WTC11 (cell line): ENCODE data around the gene PALM2AKAP2. TPM values are rescaled to one million over a fixed set of nuclear protein-coding genes. Genes with fewer than 3 reads are reported as not detected.

Source experiments
- ATAC-seq: fragments of 200-7000 bp; cut with Tn5 transposase; 2 replicates; pipeline ENCODE4 v1.10.0; 2021; ENCODE audit warnings: mild to moderate bottlenecking, moderate library complexity
- CTCF ChIA-PET: fragments of 300-600 bp; sonication (Branson Sonifier 250); formaldehyde crosslinking; loops from one replicate; lab custom pipeline; 2021; ENCODE audit warnings: antibody characterized with exemption; lab: Charles Lee
- POLR2A ChIA-PET: fragments of 350-600 bp; sonication (Branson Sonifier 250); formaldehyde crosslinking; loops from one replicate; lab custom pipeline; 2021; ENCODE audit warnings: antibody characterized with exemption; lab: Charles Lee
- DNase-seq: peaks from one replicate; pipeline ENCODE4 v3.0.0; 2021; ENCODE audit warnings: low spot score
- H3K27ac Mint-ChIP-seq: 2 replicates; pipeline ENCODE4 v1.8.0; 2021; ENCODE audit warnings: mixed read lengths
- H3K27me3 Mint-ChIP-seq: 2 replicates; pipeline ENCODE4 v1.8.0; 2021; ENCODE audit warnings: low read depth, mild to moderate bottlenecking, moderate library complexity, mixed read lengths
- H3K36me3 Mint-ChIP-seq: 2 replicates; pipeline ENCODE4 v1.8.0; 2021; ENCODE audit warnings: mixed read lengths
- H3K4me1 Mint-ChIP-seq: 2 replicates; pipeline ENCODE4 v1.8.0; 2022; ENCODE audit warnings: mixed read lengths
- H3K4me3 Mint-ChIP-seq: 2 replicates; pipeline ENCODE4 v1.8.0; 2021; ENCODE audit warnings: mild to moderate bottlenecking, moderate library complexity, mixed read lengths
- H3K9me3 Mint-ChIP-seq: 2 replicates; pipeline ENCODE4 v1.8.0; 2021; ENCODE audit warnings: mixed read lengths
- ARID4B ChIP-seq: sonication (generic); formaldehyde crosslinking; IDR thresholded peaks from 2 replicates; pipeline ENCODE4 v1.8.0; 2023; ENCODE audit warnings: missing genetic modification reagents, mild to moderate bottlenecking, borderline replicate concordance
- ATF1 ChIP-seq: sonication (generic); formaldehyde crosslinking; IDR thresholded peaks from 2 replicates; pipeline ENCODE4 v1.8.1; 2023; ENCODE audit warnings: mild to moderate bottlenecking, moderate library complexity, missing genetic modification reagents
- ATF2 ChIP-seq: sonication (generic); formaldehyde crosslinking; IDR thresholded peaks from 2 replicates; pipeline ENCODE4 v1.8.1; 2022; ENCODE audit warnings: low read depth, missing genetic modification reagents, borderline replicate concordance
- E2F4 ChIP-seq: sonication (generic); formaldehyde crosslinking; IDR thresholded peaks from 2 replicates; pipeline ENCODE4 v1.8.1; 2022; ENCODE audit warnings: low read depth, mild to moderate bottlenecking, moderate library complexity, missing genetic modification reagents, borderline replicate concordance
- E2F5 ChIP-seq: sonication (generic); formaldehyde crosslinking; IDR thresholded peaks from 2 replicates; pipeline ENCODE4 v1.8.1; 2022; ENCODE audit warnings: mild to moderate bottlenecking, moderate library complexity, missing genetic modification reagents
- ETV6 ChIP-seq: sonication (generic); formaldehyde crosslinking; IDR thresholded peaks from 2 replicates; pipeline ENCODE4 v1.8.1; 2022; ENCODE audit warnings: mild to moderate bottlenecking, missing genetic modification reagents
- FOXP4 ChIP-seq: sonication (generic); formaldehyde crosslinking; IDR thresholded peaks from 2 replicates; pipeline ENCODE4 v1.8.0; 2022; ENCODE audit warnings: mild to moderate bottlenecking, missing genetic modification reagents
- MAX ChIP-seq: sonication (generic); formaldehyde crosslinking; IDR thresholded peaks from 2 replicates; pipeline ENCODE4 v1.8.0; 2022; ENCODE audit warnings: mild to moderate bottlenecking, missing genetic modification reagents
- NR2C2 ChIP-seq: sonication (generic); formaldehyde crosslinking; IDR thresholded peaks from 2 replicates; pipeline ENCODE4 v1.8.0; 2022; ENCODE audit warnings: mild to moderate bottlenecking, missing genetic modification reagents
- PREB ChIP-seq: sonication (generic); formaldehyde crosslinking; IDR thresholded peaks from 2 replicates; pipeline ENCODE4 v1.8.1; 2022; ENCODE audit warnings: mild to moderate bottlenecking, missing genetic modification reagents, moderate library complexity, borderline replicate concordance
- PRRX2 ChIP-seq: fragments of 250-450 bp; sonication (Bioruptor Pico); IDR thresholded peaks from 2 replicates; pipeline ENCODE4 v1.8.0; 2021; ENCODE audit warnings: mild to moderate bottlenecking
- RORB ChIP-seq: fragments of 250-450 bp; sonication (Bioruptor Pico); IDR thresholded peaks from 2 replicates; pipeline ENCODE4 v1.9.0; 2021; ENCODE audit warnings: mild to moderate bottlenecking
- TEAD4 ChIP-seq: sonication (generic); formaldehyde crosslinking; IDR thresholded peaks from 2 replicates; pipeline ENCODE4 v1.8.0; 2022; ENCODE audit warnings: mild to moderate bottlenecking, missing genetic modification reagents
- ZMAT4 ChIP-seq: fragments of 250-450 bp; sonication (Bioruptor Pico); IDR thresholded peaks from 2 replicates; pipeline ENCODE4 v1.9.0; 2021; ENCODE audit warnings: mild to moderate bottlenecking
- total RNA-seq: library from RNA; stranded (reverse); gene quantifications from 3 replicates; pipeline ENCODE4 v1.2.3, GENCODE V29; 2021

PALM2AKAP2 gene
- total RNA-seq, 1 experiment from 2014 or later = 7.0 TPM

GRCh38 chr9:109753308-109753707 is 26.7 kb upstream of the PALM2AKAP2 start:
- no peak for TF ChIP-seq NR2C2 (CRISPR knock-in tag)
- TF ChIP-seq TEAD4 (CRISPR knock-in tag) = no peak
- TF ChIP-seq ARID4B (CRISPR knock-in tag) = no peak
- no peak overlapping the region for H3K4me3 Mint-ChIP-seq
- CTCF ChIA-PET = no interaction called here
- DNase-seq (no peak), ATAC-seq (no peak)
- H3K27me3 Mint-ChIP-seq = peaks cover 6% of the 10 kb centered on the region; the same call in 1 of the 2 replicates
- POLR2A ChIA-PET = no interaction called here
- H3K4me1 Mint-ChIP-seq = peaks cover 19% of the 10 kb centered on the region
- 0 out of 2 replicates have a peak, but pooled peaks cover 4% of the 10 kb centered on the region for H3K9me3 Mint-ChIP-seq
- H3K36me3 Mint-ChIP-seq = no peaks in the 10 kb centered on the region
- H3K27ac Mint-ChIP-seq = no peak overlapping the region

- ATAC-seq (no peak), DNase-seq (no peak)
- H3K27me3 Mint-ChIP-seq = peaks cover 6% of the 10 kb centered on the region; the same call in 1 of the 2 replicates
- 0 out of 2 replicates have a peak, but pooled peaks cover 4% of the 10 kb centered on the region for H3K9me3 Mint-ChIP-seq
- ChIA-PET CTCF (no interaction called here), POLR2A (no interaction called here)
- H3K4me1 Mint-ChIP-seq = peaks cover 16% of the 10 kb centered on the region
- no peak overlapping the region for H3K4me3 Mint-ChIP-seq
- H3K27ac Mint-ChIP-seq = no peak overlapping the region
- no peaks in the 10 kb centered on the region for H3K36me3 Mint-ChIP-seq
- TF ChIP-seq ETV6 (CRISPR knock-in tag) = no peak
- no peak for TF ChIP-seq RORB
- TF ChIP-seq E2F5 (CRISPR knock-in tag) = no peak
- no peak for TF ChIP-seq FOXP4 (CRISPR knock-in tag)
- TF ChIP-seq E2F4 = no peak
- no peak for TF ChIP-seq PREB
Observed at GRCh38 chr9:109755040-109755439, 25.0 kb upstream of the PALM2AKAP2 start.

- H3K27me3 Mint-ChIP-seq = peaks cover 6% of the 10 kb centered on the region; the same call in 1 of the 2 replicates
- CTCF ChIA-PET = no interaction called here
- no peak for ATAC-seq
Observed at GRCh38 chr9:109759589-109759988, 20.4 kb upstream of the PALM2AKAP2 start.

More at GRCh38 chr9:109759589-109759988, 20.4 kb upstream of the PALM2AKAP2 start:
- H3K27ac Mint-ChIP-seq = no peak overlapping the region
- no peak overlapping the region for H3K4me3 Mint-ChIP-seq
- POLR2A ChIA-PET = no interaction called here
- no peaks in the 10 kb centered on the region for H3K9me3 Mint-ChIP-seq
- peaks cover 3% of the 10 kb centered on the region; the same call in 1 of the 2 replicates for H3K4me1 Mint-ChIP-seq
- no peaks in the 10 kb centered on the region for H3K36me3 Mint-ChIP-seq
- no peak for DNase-seq
- TF ChIP-seq TEAD4 (CRISPR knock-in tag) (no peak), ZMAT4 (CRISPR knock-in tag) (no peak), ATF1 (no peak), MAX (CRISPR knock-in tag) (no peak), ATF2 (CRISPR knock-in tag) (no peak), PRRX2 (no peak)
